ENCODE measurements around the gene NIPAL3. TPM values are rescaled to one million over a fixed set of nuclear protein-coding genes. Genes with fewer than 3 reads are reported as not detected.
"Not testable (repeated sequence)": the region's sequence is repeated elsewhere in the genome, so short reads cannot be mapped to it uniquely, and the experiment has no call there.

The NIPAL3 gene
- total RNA-seq, 6 donors from 2014 or later = 28.2 to 71.0 (median 46.6) TPM

GRCh38 chr1:24487455-24487854, 71.9 kb downstream of the NIPAL3 start:
- ATAC-seq (ENCODE audit: low FRiP score in 2 of 2) = no peak
- no peak for DNase-seq
- H3K27me3 ChIP-seq = no peaks in the 10 kb centered on the region
- H3K36me3 ChIP-seq = no peaks in the 10 kb centered on the region
- no peak overlapping the region for H3K27ac ChIP-seq
- no peaks in the 10 kb centered on the region for H3K4me1 ChIP-seq
- 89 to 95% methylated on average over 9 of the region's 9 CpGs for WGBS, 2 donors
- peaks cover 0 to 6% (median 0%) of the 10 kb centered on the region in 4 donors for H3K9me3 ChIP-seq
- no peak overlapping the region for H3K4me3 ChIP-seq
- TF ChIP-seq POLR2AphosphoS5 (IDR thresholded peaks at IDR 0.05) (no peak), EP300 (IDR thresholded peaks at IDR 0.05) (no peak), POLR2A (IDR thresholded peaks at IDR 0.05) (no peak), CTCF (IDR thresholded peaks at IDR 0.05) (no peak)

DNA sequence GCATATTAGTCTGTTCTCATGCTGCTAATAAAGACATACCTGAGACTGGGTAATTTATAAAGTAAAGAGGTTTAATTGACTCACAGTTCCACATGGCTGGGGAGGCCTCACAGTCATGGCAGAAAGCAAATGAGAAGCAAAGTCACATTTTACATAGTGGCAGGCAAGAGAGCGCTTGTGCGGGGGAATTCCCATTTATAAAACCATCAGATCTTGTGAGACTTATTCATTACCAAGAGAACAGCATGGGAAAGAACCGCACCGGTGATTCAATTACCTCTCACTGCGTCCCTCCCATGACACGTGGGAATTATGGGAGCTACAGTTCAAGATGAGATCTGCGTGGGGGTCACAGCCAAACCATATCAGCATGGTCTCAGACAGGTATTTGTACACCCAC, 72.6 kb downstream of the NIPAL3 start:
- 89 to 90% methylated on average over 7 of the region's 7 CpGs for WGBS, 2 donors
- H3K9me3 ChIP-seq; ATAC-seq (ENCODE audit: low FRiP score in 2 of 2); H3K36me3 ChIP-seq; H3K27me3 ChIP-seq; H3K27ac ChIP-seq; H3K4me1 ChIP-seq; DNase-seq; H3K4me3 ChIP-seq: not testable (repeated sequence)

- H3K27me3 ChIP-seq = no peaks in the 10 kb centered on the region
- 95% methylated on average over 10 to 13 of the region's 13 CpGs for WGBS, 2 donors
- no peak for DNase-seq
- H3K36me3 ChIP-seq = no peaks in the 10 kb centered on the region
- peaks cover 0 to 6% (median 0%) of the 10 kb centered on the region in 4 donors for H3K9me3 ChIP-seq
- H3K4me1 ChIP-seq = no peaks in the 10 kb centered on the region
- H3K27ac ChIP-seq = no peak overlapping the region
- no peak for ATAC-seq (ENCODE audit: low FRiP score in 2 of 2)
- TF ChIP-seq EP300 (IDR thresholded peaks at IDR 0.05) = no peak
- TF ChIP-seq CTCF (IDR thresholded peaks at IDR 0.05) = no peak
- TF ChIP-seq POLR2A (IDR thresholded peaks at IDR 0.05) = no peak
- TF ChIP-seq POLR2AphosphoS5 (IDR thresholded peaks at IDR 0.05) = no peak
- H3K4me3 ChIP-seq = no peak overlapping the region
Measured at GRCh38 chr1:24489674-24490073, 74.1 kb downstream of the NIPAL3 start.

GRCh38 chr1:24490101-24490781, 74.6 kb downstream of the NIPAL3 start:
- peaks cover 0 to 6% (median 0%) of the 10 kb centered on the region in 4 donors for H3K9me3 ChIP-seq
- DNase-seq (peak in 1 of 2 donors; percentile 63), ATAC-seq (ENCODE audit: low FRiP score in 2 of 2) (no peak)
- 95 to 100% methylated on average over 5 to 15 of the region's 18 CpGs for WGBS, 2 donors
- no peaks in the 10 kb centered on the region for H3K4me1 ChIP-seq
- no peak overlapping the region for H3K4me3 ChIP-seq
- no peak overlapping the region for H3K27ac ChIP-seq
- no peaks in the 10 kb centered on the region for H3K36me3 ChIP-seq
- TF ChIP-seq CTCF (IDR thresholded peaks at IDR 0.05) (no peak), EP300 (IDR thresholded peaks at IDR 0.05) (no peak), POLR2AphosphoS5 (IDR thresholded peaks at IDR 0.05) (no peak), POLR2A (IDR thresholded peaks at IDR 0.05) (no peak)
- no peaks in the 10 kb centered on the region for H3K27me3 ChIP-seq

GRCh38 chr1:24491577-24492360, 76.2 kb downstream of the NIPAL3 start:
- DNase-seq (no peak), ATAC-seq (ENCODE audit: low FRiP score in 2 of 2) (no peak)
- Histone ChIP-seq H3K27ac (no peak overlapping the region), H3K9me3 (peaks cover 0 to 6% (median 0%) of the 10 kb centered on the region in 4 donors), H3K36me3 (no peaks in the 10 kb centered on the region), H3K27me3 (no peaks in the 10 kb centered on the region), H3K4me3 (no peak overlapping the region), H3K4me1 (no peaks in the 10 kb centered on the region)
- no peak for TF ChIP-seq POLR2AphosphoS5 (IDR thresholded peaks at IDR 0.05)
- TF ChIP-seq CTCF (IDR thresholded peaks at IDR 0.05) = peak in 1 of 6 experiments; percentile 18
- TF ChIP-seq EP300 (IDR thresholded peaks at IDR 0.05) = no peak
- no peak for TF ChIP-seq POLR2A (IDR thresholded peaks at IDR 0.05)
- 47 to 52% methylated on average over 15 of the region's 15 CpGs for WGBS, 2 donors

GRCh38 chr1:24492935-24493334, 77.3 kb downstream of the NIPAL3 start:
- WGBS, 2 donors = 86 to 87% methylated on average over 9 of the region's 9 CpGs
- not testable (repeated sequence) for H3K4me3 ChIP-seq; H3K4me1 ChIP-seq; H3K36me3 ChIP-seq; DNase-seq; H3K27me3 ChIP-seq; H3K27ac ChIP-seq; ATAC-seq (ENCODE audit: low FRiP score in 2 of 2); H3K9me3 ChIP-seq
